ELR (cell line): ENCODE data around the gene CXCL14.
"Not testable (repeated sequence)": the region's sequence is repeated elsewhere in the genome, so short reads cannot be mapped to it uniquely, and the experiment has no call there.

Experiments
- DNase-seq: peaks from one replicate; pipeline ENCODE4 v3.0.0-alpha.2; 2015; ENCODE audit warnings: low read depth

CXCL14 gene

GRCh38 chr5:135543001-135543484, 35.7 kb downstream of the CXCL14 start:
- DNase-seq = no peak

- DNase-seq = no peak
Observed at GRCh38 chr5:135541807-135542502, 36.8 kb downstream of the CXCL14 start.

DNA sequence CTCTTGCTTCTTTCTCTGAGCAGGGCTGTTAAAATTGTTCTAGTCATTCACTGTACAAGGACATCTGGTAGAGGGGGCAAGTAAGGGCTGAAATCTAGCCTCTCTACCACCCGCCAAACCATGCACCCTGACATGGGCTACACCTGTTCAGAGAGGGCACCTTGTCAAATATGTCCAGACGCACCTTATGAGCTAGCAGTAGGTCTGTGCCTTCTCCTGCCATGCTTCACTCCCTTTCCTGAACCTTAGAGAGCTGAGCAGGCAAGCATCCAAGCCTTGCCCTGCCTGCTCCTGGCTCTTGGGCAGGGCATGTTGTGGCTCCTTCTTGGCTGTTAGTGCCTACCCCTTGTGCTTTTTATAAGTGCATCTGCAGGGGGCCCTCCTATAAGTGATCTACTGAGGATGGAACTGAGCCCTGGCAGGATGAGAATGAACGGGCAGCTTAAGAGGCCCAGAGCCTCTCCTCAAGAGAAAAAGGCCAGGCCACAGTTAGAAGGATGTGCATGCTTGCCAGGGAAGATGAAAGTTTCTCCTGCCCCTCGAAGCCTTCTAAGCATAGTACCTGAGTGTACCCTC, 39.3 kb downstream of the CXCL14 start:
- no peak for DNase-seq

- DNase-seq = no peak
Observed at GRCh38 chr5:135538261-135538660, 40.5 kb downstream of the CXCL14 start.

DNA sequence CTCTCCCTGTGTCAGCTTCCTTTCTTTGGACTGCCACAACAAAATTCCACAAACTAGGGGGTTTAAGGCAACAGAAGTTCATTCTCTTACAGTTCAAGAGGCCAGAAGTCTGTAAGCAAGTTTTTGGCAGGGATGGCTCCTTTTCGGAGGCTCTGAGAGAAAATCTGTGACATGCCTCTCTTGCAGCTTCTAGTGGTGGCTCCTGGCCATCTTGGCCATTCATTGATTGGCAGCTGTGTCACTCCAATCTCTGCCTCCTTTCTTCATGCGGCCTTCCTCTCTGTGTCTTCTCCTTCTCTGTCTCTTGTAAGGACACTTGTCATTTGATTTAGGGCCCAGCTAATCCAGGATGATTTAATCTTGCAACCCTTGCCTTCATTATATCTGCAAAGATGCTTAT, 41.0 kb downstream of the CXCL14 start:
- DNase-seq = no peak

DNA sequence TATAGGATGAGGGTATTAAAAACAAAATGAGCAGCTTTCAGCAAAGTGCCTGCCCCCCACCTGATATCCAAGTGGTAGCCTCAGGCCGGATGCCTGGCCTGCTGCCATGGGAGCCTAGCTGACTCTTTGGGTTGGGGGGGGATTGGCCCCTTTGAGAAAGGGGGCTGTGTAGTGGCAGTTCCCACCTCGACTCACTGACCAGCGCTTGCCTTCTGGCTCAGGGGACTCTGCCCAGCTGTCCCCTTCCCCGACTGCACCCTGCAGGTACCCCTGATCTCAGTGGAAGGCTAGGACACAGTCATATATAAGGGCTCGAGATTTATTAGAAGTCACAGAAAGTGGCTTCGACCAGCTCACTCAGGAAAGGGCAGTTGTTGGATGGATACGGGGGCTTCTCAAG, 41.5 kb downstream of the CXCL14 start:
- no peak for DNase-seq

GRCh38 chr5:135535820-135536801, 42.7 kb downstream of the CXCL14 start, which contains the start of gene NEUROG1:
NEUROG1 (minus strand) TSS chr5:135535964; CDS start chr5:135535690, 274 bp downstream.
- DNase-seq = no peak

DNA sequence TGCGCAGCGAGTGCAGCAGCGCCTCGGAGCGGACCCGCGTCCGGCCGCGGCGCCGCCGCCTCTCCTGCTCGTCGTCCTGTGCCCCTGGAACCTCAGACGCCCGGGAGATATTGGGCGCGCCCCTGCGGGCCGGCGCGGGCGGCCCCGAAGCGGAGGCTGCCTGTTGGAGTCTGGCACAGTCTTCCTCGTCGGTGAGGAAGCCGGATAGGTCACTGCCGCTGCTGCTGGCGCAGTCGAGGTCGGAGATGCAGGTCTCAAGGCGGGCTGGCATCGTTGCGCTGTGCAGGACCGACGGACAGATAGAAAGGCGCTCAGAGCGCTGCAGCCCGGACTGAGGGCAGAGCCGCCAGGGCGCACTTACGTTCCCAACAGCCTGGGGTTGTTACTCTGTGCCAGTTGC, 43.4 kb downstream of the CXCL14 start:
- DNase-seq = no peak

DNA sequence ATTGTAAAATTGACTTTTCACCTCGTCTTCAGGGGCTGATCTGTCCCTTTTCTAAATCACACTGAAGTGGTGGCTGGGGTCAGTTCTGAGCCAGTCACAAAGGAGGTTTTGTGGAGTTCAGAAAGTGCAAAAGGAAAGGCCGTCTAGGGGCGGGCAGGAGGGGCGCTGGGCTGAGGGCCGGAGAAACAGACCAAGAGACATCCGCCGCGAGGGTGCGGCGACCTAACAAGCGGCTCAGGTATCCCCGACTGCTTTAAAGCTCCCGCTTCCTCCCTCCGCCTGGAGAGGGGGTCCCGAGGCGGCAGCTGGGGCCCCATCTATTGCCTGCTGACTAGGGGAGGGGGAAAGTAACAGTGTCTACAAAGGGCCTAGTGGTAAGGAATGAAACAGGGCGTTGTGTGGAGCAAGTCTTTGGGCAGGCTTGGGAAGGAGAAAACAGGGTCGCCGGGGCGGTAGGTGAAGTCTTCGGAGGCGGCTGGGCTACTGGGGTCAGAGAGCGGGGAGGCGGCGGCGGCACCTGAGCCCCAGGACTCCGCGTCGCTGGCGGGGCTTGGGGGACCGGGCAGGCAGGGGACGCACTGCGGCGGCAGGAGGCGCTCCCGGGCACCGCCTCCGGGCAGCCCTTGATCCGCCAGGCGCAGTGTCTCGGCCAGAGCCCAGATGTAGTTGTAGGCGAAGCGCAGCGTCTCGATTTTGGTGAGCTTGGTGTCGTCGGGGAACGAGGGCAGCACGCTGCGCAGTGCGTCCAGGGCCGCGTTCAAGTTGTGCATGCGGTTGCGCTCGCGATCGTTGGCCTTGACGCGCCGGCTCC, 44.0 kb downstream of the CXCL14 start:
- DNase-seq = no peak

- no peak for DNase-seq
Observed at GRCh38 chr5:135533794-135534193, 45.0 kb downstream of the CXCL14 start.

- no peak for DNase-seq
Observed at GRCh38 chr5:135533334-135533733, 45.5 kb downstream of the CXCL14 start.

- DNase-seq = not testable (repeated sequence)
Observed at GRCh38 chr5:135529576-135529975, 49.2 kb downstream of the CXCL14 start.

- no peak for DNase-seq
Observed at GRCh38 chr5:135526924-135527323, 51.9 kb downstream of the CXCL14 start.

GRCh38 chr5:135521964-135522363, 56.8 kb downstream of the CXCL14 start:
- no peak for DNase-seq
